ENCODE results near the gene FANCF. TPM values are rescaled to one million over a fixed set of nuclear protein-coding genes. Genes with fewer than 3 reads are reported as not detected.

The FANCF gene
- total and polyA plus RNA-seq, 2 donors from 2014 or later: 6.1 to 14.8 TPM

GRCh38 chr11:22581354-22582150, 44.1 kb downstream of the FANCF start:
- H3K36me3 ChIP-seq (ENCODE audit: control insufficient read depth in 2 of 3, insufficient read depth in 3 of 3, low read length in 3 of 3): no peaks in the 10 kb centered on the region
- no peak overlapping the region for H3K9ac ChIP-seq (ENCODE audit: low read length in 3 of 3)
- intact Hi-C loops (cut with DNase I): no loop called here
- H3K9me3 ChIP-seq (ENCODE audit: control insufficient read depth in 2 of 3, insufficient read depth in 1 of 3, low read length in 3 of 3): no peaks in the 10 kb centered on the region
- TF ChIP-seq, protein P1, sequence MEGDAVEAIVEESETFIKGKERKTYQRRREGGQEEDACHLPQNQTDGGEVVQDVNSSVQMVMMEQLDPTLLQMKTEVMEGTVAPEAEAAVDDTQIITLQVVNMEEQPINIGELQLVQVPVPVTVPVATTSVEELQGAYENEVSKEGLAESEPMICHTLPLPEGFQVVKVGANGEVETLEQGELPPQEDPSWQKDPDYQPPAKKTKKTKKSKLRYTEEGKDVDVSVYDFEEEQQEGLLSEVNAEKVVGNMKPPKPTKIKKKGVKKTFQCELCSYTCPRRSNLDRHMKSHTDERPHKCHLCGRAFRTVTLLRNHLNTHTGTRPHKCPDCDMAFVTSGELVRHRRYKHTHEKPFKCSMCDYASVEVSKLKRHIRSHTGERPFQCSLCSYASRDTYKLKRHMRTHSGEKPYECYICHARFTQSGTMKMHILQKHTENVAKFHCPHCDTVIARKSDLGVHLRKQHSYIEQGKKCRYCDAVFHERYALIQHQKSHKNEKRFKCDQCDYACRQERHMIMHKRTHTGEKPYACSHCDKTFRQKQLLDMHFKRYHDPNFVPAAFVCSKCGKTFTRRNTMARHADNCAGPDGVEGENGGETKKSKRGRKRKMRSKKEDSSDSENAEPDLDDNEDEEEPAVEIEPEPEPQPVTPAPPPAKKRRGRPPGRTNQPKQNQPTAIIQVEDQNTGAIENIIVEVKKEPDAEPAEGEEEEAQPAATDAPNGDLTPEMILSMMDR (IDR thresholded peaks at IDR 0.05; ENCODE audit: borderline replicate concordance, extremely low read depth, insufficient read depth): no peak
- H3K27me3 ChIP-seq (ENCODE audit: control insufficient read depth, insufficient read depth, low read length): no peaks in the 10 kb centered on the region
- no peaks in the 10 kb centered on the region for H3K4me1 ChIP-seq (ENCODE audit: control insufficient read depth in 2 of 3, insufficient read depth in 2 of 3, low read depth in 1 of 3, low read length in 3 of 3)
- DNase-seq (no peak), FAIRE-seq (no peak)
- H3K4me3 ChIP-seq (ENCODE audit: low read length in 3 of 3): no peak overlapping the region
- H3K27ac ChIP-seq (ENCODE audit: low read depth in 2 of 2, low read length in 2 of 2): no peak overlapping the region

- intact Hi-C loops (cut with DNase I): no loop called here
- Histone ChIP-seq H3K9me3 (ENCODE audit: control insufficient read depth in 2 of 3, insufficient read depth in 1 of 3, low read length in 3 of 3) (no peaks in the 10 kb centered on the region), H3K27ac (ENCODE audit: low read depth in 2 of 2, low read length in 2 of 2) (no peak overlapping the region), H3K4me1 (ENCODE audit: control insufficient read depth in 2 of 3, insufficient read depth in 2 of 3, low read depth in 1 of 3, low read length in 3 of 3) (no peaks in the 10 kb centered on the region), H3K9ac (ENCODE audit: low read length in 3 of 3) (no peak overlapping the region), H3K36me3 (ENCODE audit: control insufficient read depth in 2 of 3, insufficient read depth in 3 of 3, low read length in 3 of 3) (no peaks in the 10 kb centered on the region), H3K4me3 (ENCODE audit: low read length in 3 of 3) (no peak overlapping the region), H3K27me3 (ENCODE audit: control insufficient read depth, insufficient read depth, low read length) (no peaks in the 10 kb centered on the region)
- no peak for FAIRE-seq
- no peak for DNase-seq
- TF ChIP-seq, protein P1 (IDR thresholded peaks at IDR 0.05; ENCODE audit: borderline replicate concordance, extremely low read depth, insufficient read depth): no peak
These were observed 47.8 kb downstream of the FANCF start for GRCh38 chr11:22577854-22578253.

Other genes starting within 250 kb of the FANCF start
- gene GAS2, start 40.8 kb upstream of the FANCF start, total RNA-seq: 4.5 TPM
- 6.8 TPM for gene GAS2, start 40.8 kb upstream of the FANCF start, polyA plus RNA-seq (ENCODE audit: insufficient read depth, low read depth, low replicate concordance)
- 42.1 TPM for gene SVIP, start 204.0 kb upstream of the FANCF start, total RNA-seq
- 29.7 TPM for gene SVIP, start 204.0 kb upstream of the FANCF start, polyA plus RNA-seq (ENCODE audit: insufficient read depth, low read depth, low replicate concordance)
- gene CCDC179, start 234.7 kb upstream of the FANCF start, total RNA-seq: not detected
- gene CCDC179, start 234.7 kb upstream of the FANCF start, polyA plus RNA-seq (ENCODE audit: insufficient read depth, low read depth, low replicate concordance): not detected

All from kidney (tissue), 14 donors.